ENCODE results near the gene HMGB3. TPM values are rescaled to one million over a fixed set of nuclear protein-coding genes. Genes with fewer than 3 reads are reported as not detected.
A peak's percentile ranks its signal among the peaks of the same experiment; 100 is the strongest.

HMGB3 gene
- total RNA-seq, 1 experiment from 2014 or later: 143 TPM

GRCh38 chrX:150977411-150978162 is 5.5 kb upstream of the HMGB3 start:
- Mint-ChIP-seq H3K4me1 (ENCODE audit: low read depth, unreplicated experiment) (no peaks in the 10 kb centered on the region), H3K27ac (ENCODE audit: unreplicated experiment) (no peak overlapping the region), H3K27me3 (ENCODE audit: unreplicated experiment) (no peaks in the 10 kb centered on the region), H3K4me3 (ENCODE audit: low read depth, unreplicated experiment) (no peak overlapping the region), H3K36me3 (ENCODE audit: insufficient read depth, unreplicated experiment) (peaks cover 5% of the 10 kb centered on the region), H3K9me3 (ENCODE audit: low read depth, unreplicated experiment) (no peaks in the 10 kb centered on the region)
- intact Hi-C loops (cut with micrococcal nuclease; ENCODE audit: unreplicated experiment): no loop called here
- no TSS peak for BruUV-seq (replicated peaks)
- TF ChIP-seq, protein P1, sequence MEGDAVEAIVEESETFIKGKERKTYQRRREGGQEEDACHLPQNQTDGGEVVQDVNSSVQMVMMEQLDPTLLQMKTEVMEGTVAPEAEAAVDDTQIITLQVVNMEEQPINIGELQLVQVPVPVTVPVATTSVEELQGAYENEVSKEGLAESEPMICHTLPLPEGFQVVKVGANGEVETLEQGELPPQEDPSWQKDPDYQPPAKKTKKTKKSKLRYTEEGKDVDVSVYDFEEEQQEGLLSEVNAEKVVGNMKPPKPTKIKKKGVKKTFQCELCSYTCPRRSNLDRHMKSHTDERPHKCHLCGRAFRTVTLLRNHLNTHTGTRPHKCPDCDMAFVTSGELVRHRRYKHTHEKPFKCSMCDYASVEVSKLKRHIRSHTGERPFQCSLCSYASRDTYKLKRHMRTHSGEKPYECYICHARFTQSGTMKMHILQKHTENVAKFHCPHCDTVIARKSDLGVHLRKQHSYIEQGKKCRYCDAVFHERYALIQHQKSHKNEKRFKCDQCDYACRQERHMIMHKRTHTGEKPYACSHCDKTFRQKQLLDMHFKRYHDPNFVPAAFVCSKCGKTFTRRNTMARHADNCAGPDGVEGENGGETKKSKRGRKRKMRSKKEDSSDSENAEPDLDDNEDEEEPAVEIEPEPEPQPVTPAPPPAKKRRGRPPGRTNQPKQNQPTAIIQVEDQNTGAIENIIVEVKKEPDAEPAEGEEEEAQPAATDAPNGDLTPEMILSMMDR (IDR thresholded peaks at IDR 0.05; ENCODE audit: unreplicated experiment): no peak
- CTCF ChIA-PET: no interaction called here
- DNase-seq: no peak

GRCh38 chrX:150980186-150980585 is 2.9 kb upstream of the HMGB3 start:
- DNase-seq: no peak
- Mint-ChIP-seq H3K27ac (ENCODE audit: unreplicated experiment) (no peak overlapping the region), H3K27me3 (ENCODE audit: unreplicated experiment) (no peaks in the 10 kb centered on the region), H3K9me3 (ENCODE audit: low read depth, unreplicated experiment) (no peaks in the 10 kb centered on the region), H3K36me3 (ENCODE audit: insufficient read depth, unreplicated experiment) (peaks cover 23% of the 10 kb centered on the region), H3K4me1 (ENCODE audit: low read depth, unreplicated experiment) (peaks cover 3% of the 10 kb centered on the region), H3K4me3 (ENCODE audit: low read depth, unreplicated experiment) (no peak overlapping the region)
- TF ChIP-seq, protein P1 (IDR thresholded peaks at IDR 0.05; ENCODE audit: unreplicated experiment): no peak
- intact Hi-C loops (cut with micrococcal nuclease; ENCODE audit: unreplicated experiment): loop anchor here (5.0 to 10.0 kb wide), 2 partner anchors 83 to 205 kb away; partner anchors contain the start of gene CD99L2
- BruUV-seq (replicated peaks): no TSS peak
- CTCF ChIA-PET: no interaction called here

- no peak overlapping the region for H3K27ac Mint-ChIP-seq (ENCODE audit: unreplicated experiment)
- H3K9me3 Mint-ChIP-seq (ENCODE audit: low read depth, unreplicated experiment): no peaks in the 10 kb centered on the region
- peaks cover 9% of the 10 kb centered on the region for H3K4me1 Mint-ChIP-seq (ENCODE audit: low read depth, unreplicated experiment)
- no TSS peak for BruUV-seq (replicated peaks)
- H3K36me3 Mint-ChIP-seq (ENCODE audit: insufficient read depth, unreplicated experiment): peaks cover 28% of the 10 kb centered on the region
- DNase-seq: no peak
- CTCF ChIA-PET: interaction anchor here (0.6 kb wide), 1 partner anchor 130 kb away, joined by 4 read pairs; no protein-coding TSS in a partner anchor
- intact Hi-C loops (cut with micrococcal nuclease; ENCODE audit: unreplicated experiment): loop anchor here (5.0 to 10.0 kb wide), 2 partner anchors 83 to 206 kb away; partner anchors contain the start of gene CD99L2
- TF ChIP-seq, protein P1 (IDR thresholded peaks at IDR 0.05; ENCODE audit: unreplicated experiment): no peak
- H3K27me3 Mint-ChIP-seq (ENCODE audit: unreplicated experiment): no peaks in the 10 kb centered on the region
- H3K4me3 Mint-ChIP-seq (ENCODE audit: low read depth, unreplicated experiment): no peak overlapping the region
Measured at GRCh38 chrX:150980711-150981110, 2.4 kb upstream of the HMGB3 start.

DNA sequence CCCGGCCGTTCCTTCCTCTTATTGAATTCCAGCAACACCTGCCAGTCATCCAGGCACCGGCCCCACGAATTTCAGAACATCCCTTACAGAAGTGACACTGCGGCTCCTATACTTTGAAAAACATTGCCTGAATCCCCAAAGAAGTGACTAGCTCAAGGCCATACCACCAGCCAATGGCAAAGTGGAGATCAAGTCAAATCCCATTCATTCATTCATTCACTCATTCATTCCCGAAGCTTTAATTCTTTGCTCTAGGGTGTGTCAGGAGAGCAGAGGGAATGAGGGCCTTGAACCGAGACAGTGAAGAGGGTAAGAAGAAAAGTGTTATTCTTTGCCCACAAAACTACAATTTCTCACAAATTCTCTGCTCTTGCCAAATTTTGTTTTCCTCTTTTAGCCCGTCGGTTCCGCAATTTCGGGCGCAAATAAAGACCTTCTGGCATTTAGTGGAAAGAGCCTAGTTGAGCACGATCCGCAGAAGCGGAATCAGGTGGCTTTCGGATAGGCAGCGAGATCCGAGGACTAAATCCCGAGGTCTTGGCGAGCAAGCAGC is 824 bp upstream of the HMGB3 start:
- TSS peak; percentile 90 for BruUV-seq (replicated peaks)

More for the DNA sequence above, 824 bp upstream of the HMGB3 start:
- CTCF ChIA-PET: no interaction called here
- Mint-ChIP-seq H3K4me1 (ENCODE audit: low read depth, unreplicated experiment) (peaks cover 11% of the 10 kb centered on the region), H3K4me3 (ENCODE audit: low read depth, unreplicated experiment) (peak overlapping the region; percentile 73), H3K27ac (ENCODE audit: unreplicated experiment) (no peak overlapping the region), H3K9me3 (ENCODE audit: low read depth, unreplicated experiment) (no peaks in the 10 kb centered on the region), H3K27me3 (ENCODE audit: unreplicated experiment) (no peaks in the 10 kb centered on the region), H3K36me3 (ENCODE audit: insufficient read depth, unreplicated experiment) (peaks cover 31% of the 10 kb centered on the region)
- TF ChIP-seq, protein P1 (IDR thresholded peaks at IDR 0.05; ENCODE audit: unreplicated experiment): no peak
- intact Hi-C loops (cut with micrococcal nuclease; ENCODE audit: unreplicated experiment): loop anchor here (5.0 to 10.0 kb wide), 2 partner anchors 85 to 208 kb away; partner anchors contain the start of gene CD99L2
- no peak for DNase-seq
